Measurements from ENCODE around the gene BID.

- TF ChIP-seq CTCF (IDR thresholded peaks at IDR 0.05 in 4 of 5, conservative IDR thresholded peaks at IDR 0.05 in 1 of 5): no peak
- TF ChIP-seq POLR2A (IDR thresholded peaks at IDR 0.05): no peak
Measured at GRCh38 chr22:17784776-17785175, 10.5 kb upstream of the BID start.

Data from gastrocnemius medialis (tissue), 4 donors.